SK-N-SH (cell line): Measurements from ENCODE around the gene ARFIP1. TPM values are rescaled to one million over a fixed set of nuclear protein-coding genes. Genes with fewer than 3 reads are reported as not detected.

Experiments
- CTCF ChIA-PET: fragments of 300-600, 350-600 bp; formaldehyde crosslinking; extraction: SDS; loops from one replicate; lab custom pipeline; 2021; lab: Yijun Ruan, JAX
- POLR2A ChIA-PET: fragments of 350-600 bp; sonication (Branson Sonifier 250); formaldehyde crosslinking; extraction: SDS; loops from one replicate; lab custom pipeline; 2020; ENCODE audit warnings: antibody characterized with exemption, inconsistent platforms; lab: Yijun Ruan, JAX
- DNase-seq: peaks from one replicate; pipeline ENCODE4 v3.0.0; 2012
- H2AFZ ChIP-seq: fragments of 200-600 bp; sonication (generic); 2 replicates; pipeline ENCODE4 v1.8.1; 2016; ENCODE audit warnings: antibody characterized with exemption, mild to moderate bottlenecking, low read depth
- H3F3A ChIP-seq: fragments of 200-600 bp; sonication (generic); replicated peaks from 2 replicates; pipeline ENCODE3; 2016; ENCODE audit warnings: antibody characterized with exemption, mild to moderate bottlenecking; ENCODE audit not compliant: insufficient read depth
- H3K27ac ChIP-seq, 2 experiments: fragments of 200-500 bp in 1 of 2; fragments of 200-600 bp in 1 of 2; sonication (Bioruptor generic) in 1 of 2; sonication (generic), shearing (Covaris generic) in 1 of 2; 2 replicates each; pipeline versions ENCODE4 v1.5.1 to v1.6.1; 2014 to 2016; ENCODE audit warnings: low read depth in 2 of 2, inconsistent platforms in 1 of 2, low read length in 1 of 2, mild to moderate bottlenecking in 1 of 2, mixed read lengths in 1 of 2
- H3K27me3 ChIP-seq: fragments of 200-600 bp; sonication (generic), shearing (Covaris generic); 2 replicates; pipeline ENCODE4 v1.6.1; 2016; ENCODE audit warnings: mixed run types; ENCODE audit not compliant: insufficient read depth
- H3K36me3 ChIP-seq, 2 experiments: fragments of 200-500 bp in 1 of 2; fragments of 200-600 bp in 1 of 2; sonication (Bioruptor generic) in 1 of 2; sonication (generic) in 1 of 2; replicated peaks in 1 of 2; 2 replicates each; pipeline versions ENCODE3 to v1.5.1; 2014 to 2016; ENCODE audit warnings: low read length in 1 of 2, mild to moderate bottlenecking in 1 of 2; ENCODE audit not compliant: insufficient read depth in 2 of 2, control insufficient read depth in 1 of 2
- H3K4me1 ChIP-seq, 2 experiments: fragments of 200-500 bp in 1 of 2; fragments of 200-600 bp in 1 of 2; sonication (Bioruptor generic) in 1 of 2; sonication (generic), shearing (Covaris generic) in 1 of 2; 2 replicates each; pipeline versions ENCODE4 v1.5.1 to v1.6.1; 2014 to 2016; ENCODE audit warnings: low read depth in 1 of 2, low read length in 1 of 2, mixed run types in 1 of 2; ENCODE audit not compliant: insufficient read depth in 2 of 2, control insufficient read depth in 1 of 2
- H3K4me2 ChIP-seq: fragments of 200-600 bp; sonication (generic), shearing (Covaris generic); 2 replicates; pipeline ENCODE4 v1.6.1; 2017; ENCODE audit warnings: mixed run types
- H3K4me3 ChIP-seq, 2 experiments: fragments of 200-500 bp in 1 of 2; fragments of 200-600 bp in 1 of 2; sonication (Bioruptor generic) in 1 of 2; sonication (generic), shearing (Covaris generic) in 1 of 2; 2 replicates each; pipeline versions ENCODE4 v1.5.1 to v1.8.1; 2014 to 2016; ENCODE audit warnings: low read depth in 2 of 2, inconsistent platforms in 1 of 2, low read length in 1 of 2, mild to moderate bottlenecking in 1 of 2, mixed read lengths in 1 of 2, moderate library complexity in 1 of 2
- H3K79me2 ChIP-seq: fragments of 200-600 bp; sonication (generic); 2 replicates; pipeline ENCODE4 v1.8.1; 2017; ENCODE audit warnings: mild to moderate bottlenecking; ENCODE audit not compliant: insufficient read depth
- H3K9ac ChIP-seq: fragments of 200-600 bp; sonication (generic); 2 replicates; pipeline ENCODE4 v1.6.1; 2017; ENCODE audit warnings: mixed run types
- H3K9me2 ChIP-seq: fragments of 200-600 bp; sonication (generic); 2 replicates; pipeline ENCODE4 v1.6.1; 2017; ENCODE audit warnings: mixed run types
- H3K9me3 ChIP-seq: fragments of 200-600 bp; sonication (generic); 2 replicates; pipeline ENCODE4 v1.6.1; 2017; ENCODE audit warnings: mixed run types, mild to moderate bottlenecking, moderate library complexity
- H4K20me1 ChIP-seq: fragments of 200-600 bp; sonication (generic); 2 replicates; pipeline ENCODE4 v1.6.1; 2017; ENCODE audit warnings: mild to moderate bottlenecking, mixed run types; ENCODE audit not compliant: insufficient read depth
- CTCF ChIP-seq: fragments of 200-600 bp; sonication (generic); IDR thresholded peaks from 2 replicates; pipeline ENCODE4 v1.6.1; 2017; ENCODE audit warnings: antibody characterized with exemption, mild to moderate bottlenecking, moderate library complexity
- ELF1 ChIP-seq: IDR thresholded peaks from 2 replicates; pipeline ENCODE4 v1.4.0; 2012
- EP300 ChIP-seq, 2 experiments: IDR thresholded peaks; 2 replicates each; pipeline versions ENCODE4 v1.4.0 to v1.6.1; 2012; ENCODE audit warnings: borderline replicate concordance in 1 of 2, low read depth in 1 of 2, low read length in 1 of 2
- EZH2phosphoT487 ChIP-seq: fragments of 200-600 bp; sonication (generic); IDR thresholded peaks from 2 replicates; pipeline ENCODE4 v1.6.1; 2017; ENCODE audit warnings: low read depth, mixed run types, mild to moderate bottlenecking, antibody characterized with exemption, moderate library complexity, borderline replicate concordance
- FOXJ3 ChIP-seq: sonication (generic); formaldehyde crosslinking; IDR thresholded peaks from 2 replicates; pipeline ENCODE4 v1.5.1; 2020; ENCODE audit warnings: mild to moderate bottlenecking, missing genetic modification reagents
- FOXM1 ChIP-seq: IDR thresholded peaks from 2 replicates; pipeline ENCODE4 v1.4.0; 2012; ENCODE audit warnings: low read depth, mild to moderate bottlenecking
- NFIC ChIP-seq: IDR thresholded peaks from 2 replicates; pipeline ENCODE4 v1.4.0; 2012; ENCODE audit warnings: borderline replicate concordance
- RXRA ChIP-seq: IDR thresholded peaks from 2 replicates; pipeline ENCODE4 v1.4.0; 2012; ENCODE audit warnings: low read depth, mild to moderate bottlenecking, borderline replicate concordance
- SMC3 ChIP-seq: IDR thresholded peaks from 2 replicates; pipeline ENCODE4 v1.6.1; 2012; ENCODE audit warnings: low read depth, low read length, improper control_type of control experiment
- TAF1 ChIP-seq: IDR thresholded peaks from 2 replicates; pipeline ENCODE4 v1.6.1; 2012; ENCODE audit warnings: low read depth, mild to moderate bottlenecking, low read length, moderate library complexity, borderline replicate concordance
- WGBS: methylation state at CpG from one replicate; pipeline ENCODE4 v1.1.6; 2017; ENCODE audit warnings: low lambda C conversion rate; 5-methylcytosine and 5-hydroxymethylcytosine counted together
- polyA plus RNA-seq, 3 experiments: library from polyadenylated mRNA; depleted of rRNA; stranded (reverse); fragments of >200 nt; gene quantifications; 2 replicates each; pipeline ENCODE4 v1.2.3, GENCODE V29; 2012
- TF ChIP-seq, protein P1 (sequence below): IDR thresholded peaks from 2 replicates; pipeline ENCODE4; 2012
- TF ChIP-seq, protein P2 (sequence below): IDR thresholded peaks from 2 replicates; pipeline ENCODE4 v1.4.0; 2012; ENCODE audit warnings: low read depth, borderline replicate concordance
- TF ChIP-seq, protein P3 (sequence below): IDR thresholded peaks from 2 replicates; pipeline ENCODE4 v1.6.1; 2012; ENCODE audit warnings: mild to moderate bottlenecking, low read depth, low read length, moderate library complexity

ARFIP1 gene
- polyA plus RNA-seq, 1 of the 3 experiments (the other 2 are of a cell fraction), result 15.7 TPM

- no peak for TF ChIP-seq NFIC
These were observed 161.7 kb downstream of the ARFIP1 start (continued) for GRCh38 chr4:152941411-152941810.

GRCh38 chr4:152942346-152942745 lies 162.6 kb downstream of the ARFIP1 start:
- Histone ChIP-seq H3K36me3 (no peaks in the 10 kb centered on the region), H3K4me2 (no peak overlapping the region), H3K4me1 (no peaks in the 10 kb centered on the region; a peak in 2 of 4 replicates), H3F3A (no peaks in the 10 kb centered on the region), H3K79me2 (no peaks in the 10 kb centered on the region), H3K4me3 (no peak overlapping the region), H2AFZ (no peak overlapping the region), H3K27ac (no peak overlapping the region), H3K9me2 (no peaks in the 10 kb centered on the region), H4K20me1 (no peaks in the 10 kb centered on the region), H3K9me3 (no peaks in the 10 kb centered on the region), H3K9ac (no peak overlapping the region), H3K27me3 (peaks cover 17% of the 10 kb centered on the region)
- no peak for TF ChIP-seq EP300 (IDR thresholded peaks at IDR 0.05; ENCODE audit: borderline replicate concordance in 1 of 2, low read depth in 1 of 2, low read length in 1 of 2)
- no peak for TF ChIP-seq RXRA
- TF ChIP-seq FOXJ3 (CRISPR knock-in tag), result no peak
- TF ChIP-seq, protein P1, sequence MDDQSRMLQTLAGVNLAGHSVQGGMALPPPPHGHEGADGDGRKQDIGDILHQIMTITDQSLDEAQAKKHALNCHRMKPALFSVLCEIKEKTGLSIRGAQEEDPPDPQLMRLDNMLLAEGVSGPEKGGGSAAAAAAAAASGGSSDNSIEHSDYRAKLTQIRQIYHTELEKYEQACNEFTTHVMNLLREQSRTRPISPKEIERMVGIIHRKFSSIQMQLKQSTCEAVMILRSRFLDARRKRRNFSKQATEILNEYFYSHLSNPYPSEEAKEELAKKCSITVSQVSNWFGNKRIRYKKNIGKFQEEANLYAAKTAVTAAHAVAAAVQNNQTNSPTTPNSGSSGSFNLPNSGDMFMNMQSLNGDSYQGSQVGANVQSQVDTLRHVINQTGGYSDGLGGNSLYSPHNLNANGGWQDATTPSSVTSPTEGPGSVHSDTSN, result no peak
- TF ChIP-seq CTCF, result no peak
- TF ChIP-seq, protein P2, sequence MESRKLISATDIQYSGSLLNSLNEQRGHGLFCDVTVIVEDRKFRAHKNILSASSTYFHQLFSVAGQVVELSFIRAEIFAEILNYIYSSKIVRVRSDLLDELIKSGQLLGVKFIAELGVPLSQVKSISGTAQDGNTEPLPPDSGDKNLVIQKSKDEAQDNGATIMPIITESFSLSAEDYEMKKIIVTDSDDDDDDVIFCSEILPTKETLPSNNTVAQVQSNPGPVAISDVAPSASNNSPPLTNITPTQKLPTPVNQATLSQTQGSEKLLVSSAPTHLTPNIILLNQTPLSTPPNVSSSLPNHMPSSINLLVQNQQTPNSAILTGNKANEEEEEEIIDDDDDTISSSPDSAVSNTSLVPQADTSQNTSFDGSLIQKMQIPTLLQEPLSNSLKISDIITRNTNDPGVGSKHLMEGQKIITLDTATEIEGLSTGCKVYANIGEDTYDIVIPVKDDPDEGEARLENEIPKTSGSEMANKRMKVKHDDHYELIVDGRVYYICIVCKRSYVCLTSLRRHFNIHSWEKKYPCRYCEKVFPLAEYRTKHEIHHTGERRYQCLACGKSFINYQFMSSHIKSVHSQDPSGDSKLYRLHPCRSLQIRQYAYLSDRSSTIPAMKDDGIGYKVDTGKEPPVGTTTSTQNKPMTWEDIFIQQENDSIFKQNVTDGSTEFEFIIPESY, result no peak
- no peak for TF ChIP-seq ELF1
- TF ChIP-seq SMC3, result no peak
- TF ChIP-seq, protein P3, sequence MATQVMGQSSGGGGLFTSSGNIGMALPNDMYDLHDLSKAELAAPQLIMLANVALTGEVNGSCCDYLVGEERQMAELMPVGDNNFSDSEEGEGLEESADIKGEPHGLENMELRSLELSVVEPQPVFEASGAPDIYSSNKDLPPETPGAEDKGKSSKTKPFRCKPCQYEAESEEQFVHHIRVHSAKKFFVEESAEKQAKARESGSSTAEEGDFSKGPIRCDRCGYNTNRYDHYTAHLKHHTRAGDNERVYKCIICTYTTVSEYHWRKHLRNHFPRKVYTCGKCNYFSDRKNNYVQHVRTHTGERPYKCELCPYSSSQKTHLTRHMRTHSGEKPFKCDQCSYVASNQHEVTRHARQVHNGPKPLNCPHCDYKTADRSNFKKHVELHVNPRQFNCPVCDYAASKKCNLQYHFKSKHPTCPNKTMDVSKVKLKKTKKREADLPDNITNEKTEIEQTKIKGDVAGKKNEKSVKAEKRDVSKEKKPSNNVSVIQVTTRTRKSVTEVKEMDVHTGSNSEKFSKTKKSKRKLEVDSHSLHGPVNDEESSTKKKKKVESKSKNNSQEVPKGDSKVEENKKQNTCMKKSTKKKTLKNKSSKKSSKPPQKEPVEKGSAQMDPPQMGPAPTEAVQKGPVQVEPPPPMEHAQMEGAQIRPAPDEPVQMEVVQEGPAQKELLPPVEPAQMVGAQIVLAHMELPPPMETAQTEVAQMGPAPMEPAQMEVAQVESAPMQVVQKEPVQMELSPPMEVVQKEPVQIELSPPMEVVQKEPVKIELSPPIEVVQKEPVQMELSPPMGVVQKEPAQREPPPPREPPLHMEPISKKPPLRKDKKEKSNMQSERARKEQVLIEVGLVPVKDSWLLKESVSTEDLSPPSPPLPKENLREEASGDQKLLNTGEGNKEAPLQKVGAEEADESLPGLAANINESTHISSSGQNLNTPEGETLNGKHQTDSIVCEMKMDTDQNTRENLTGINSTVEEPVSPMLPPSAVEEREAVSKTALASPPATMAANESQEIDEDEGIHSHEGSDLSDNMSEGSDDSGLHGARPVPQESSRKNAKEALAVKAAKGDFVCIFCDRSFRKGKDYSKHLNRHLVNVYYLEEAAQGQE, result no peak
- TF ChIP-seq TAF1, result no peak
- TF ChIP-seq FOXM1, result no peak
- no peak for TF ChIP-seq EZH2phosphoT487
- 85% methylated on average over 2 of the region's 2 CpGs for WGBS
- DNase-seq, result no peak
- ChIA-PET CTCF (no interaction called here), POLR2A (no interaction called here)
